K562 (cell line): ENCODE data around the gene PARK7. TPM values are rescaled to one million over a fixed set of nuclear protein-coding genes. Genes with fewer than 3 reads are reported as not detected.

ENCODE experiments used
- CBFB ChIP-seq: sonication (generic); formaldehyde crosslinking; IDR thresholded peaks from 2 replicates; pipeline ENCODE4 v1.4.0; 2020; ENCODE audit warnings: mild to moderate bottlenecking, missing genetic modification reagents
- CXXC5 ChIP-seq: fragments of 250-450 bp; sonication (Bioruptor Pico); IDR thresholded peaks from 2 replicates; pipeline ENCODE4 v1.8.0; 2022; ENCODE audit warnings: inconsistent platforms, mild to moderate bottlenecking, moderate library complexity
- E2F3 ChIP-seq: fragments of 250-450 bp; sonication (Bioruptor Pico); IDR thresholded peaks from 2 replicates; pipeline ENCODE4 v1.4.0; 2020; ENCODE audit warnings: mild to moderate bottlenecking
- GATAD2A ChIP-seq: fragments of 450-650 bp; IDR thresholded peaks from 2 replicates; pipeline ENCODE4 v1.6.1; 2017
- HMGXB4 ChIP-seq: sonication (generic); formaldehyde crosslinking; IDR thresholded peaks from 2 replicates; pipeline ENCODE4 v1.8.1; 2023; ENCODE audit warnings: mild to moderate bottlenecking, missing genetic modification reagents
- MAFK ChIP-seq: IDR thresholded peaks from 2 replicates; pipeline ENCODE4 v1.6.1; 2011; ENCODE audit warnings: low read length, improper control_type of control experiment
- RBM39 ChIP-seq: fragments of 200-400 bp; formaldehyde crosslinking; optimal IDR thresholded peaks from 2 replicates; pipeline ENCODE3; 2018; ENCODE audit warnings: low read depth, low read length
- XRCC3 ChIP-seq: fragments of 450-650 bp; IDR thresholded peaks from 2 replicates; pipeline ENCODE4 v1.6.1; 2017; ENCODE audit warnings: mild to moderate bottlenecking, moderate library complexity
- ZFP1 ChIP-seq: fragments of 450-650 bp; formaldehyde crosslinking; IDR thresholded peaks from 2 replicates; pipeline ENCODE4 v1.4.0; 2020; ENCODE audit warnings: mild to moderate bottlenecking, mixed read lengths
- ZNF23 ChIP-seq: fragments of 250-450 bp; sonication (Bioruptor Pico); IDR thresholded peaks from 2 replicates; pipeline ENCODE4 v1.4.0; 2020; ENCODE audit warnings: mild to moderate bottlenecking
- ZNF431 ChIP-seq: sonication (generic); formaldehyde crosslinking; IDR thresholded peaks from 2 replicates; pipeline ENCODE4 v1.8.0; 2022; ENCODE audit warnings: mild to moderate bottlenecking, missing genetic modification reagents
- ZNF740 ChIP-seq, 3 experiments: fragments of 200-800 bp in 1 of 3; sonication (Bioruptor generic) in 1 of 3; sonication (generic) in 1 of 3; formaldehyde crosslinking in 1 of 3; IDR thresholded peaks; 2 replicates each; pipeline versions ENCODE4 v1.6.1 to v1.8.0; 2016 to 2022; ENCODE audit warnings: mild to moderate bottlenecking in 2 of 3, missing compliant biosample characterization in 2 of 3, missing genetic modification characterization in 2 of 3, missing genetic modification reagents in 1 of 3
- polyA plus RNA-seq, 8 experiments: library from polyadenylated mRNA; depleted of rRNA in 4 of 8; stranded (reverse) in 5 of 8; unstranded in 3 of 8; fragments of >200 nt; fragmentation: Nextera tagmentation in 2 of 8; fragmentation: Illumina TruSeq in 1 of 8; extraction: Ambion mirVana in 2 of 8; extraction: Trizol in 1 of 8; gene quantifications; 2 replicates each; pipeline versions ENCODE4 v1.2.1 to v1.2.3, GENCODE V29; 2011 to 2014; ENCODE audit warnings: inconsistent platforms in 1 of 8, missing spikeins in 1 of 8
- total RNA-seq, 7 experiments: library from RNA; depleted of rRNA in 6 of 7; stranded (reverse); fragments of >200 nt in 6 of 7; fragmentation: Illumina TruSeq in 2 of 7; extraction: Trizol in 2 of 7; gene quantifications; 2 replicates each; pipeline versions ENCODE4 v1.2.1 to v1.2.3, GENCODE V29; 2011 to 2021; ENCODE audit warnings: low replicate concordance in 1 of 7
- TF ChIP-seq, protein P1 (sequence below): fragments of 200-600 bp; sonication (generic); IDR thresholded peaks from one replicate; pipeline ENCODE4 v1.6.1; 2012; ENCODE audit warnings: mild to moderate bottlenecking, low read depth, low read length, inconsistent platforms

The PARK7 gene
- total and polyA plus RNA-seq, 9 of the 15 experiments (the other 6 are each of a cell fraction or from before 2014, with no cell fraction given), result 374 to 1,298 (median 484) TPM

- TF ChIP-seq, protein P1, sequence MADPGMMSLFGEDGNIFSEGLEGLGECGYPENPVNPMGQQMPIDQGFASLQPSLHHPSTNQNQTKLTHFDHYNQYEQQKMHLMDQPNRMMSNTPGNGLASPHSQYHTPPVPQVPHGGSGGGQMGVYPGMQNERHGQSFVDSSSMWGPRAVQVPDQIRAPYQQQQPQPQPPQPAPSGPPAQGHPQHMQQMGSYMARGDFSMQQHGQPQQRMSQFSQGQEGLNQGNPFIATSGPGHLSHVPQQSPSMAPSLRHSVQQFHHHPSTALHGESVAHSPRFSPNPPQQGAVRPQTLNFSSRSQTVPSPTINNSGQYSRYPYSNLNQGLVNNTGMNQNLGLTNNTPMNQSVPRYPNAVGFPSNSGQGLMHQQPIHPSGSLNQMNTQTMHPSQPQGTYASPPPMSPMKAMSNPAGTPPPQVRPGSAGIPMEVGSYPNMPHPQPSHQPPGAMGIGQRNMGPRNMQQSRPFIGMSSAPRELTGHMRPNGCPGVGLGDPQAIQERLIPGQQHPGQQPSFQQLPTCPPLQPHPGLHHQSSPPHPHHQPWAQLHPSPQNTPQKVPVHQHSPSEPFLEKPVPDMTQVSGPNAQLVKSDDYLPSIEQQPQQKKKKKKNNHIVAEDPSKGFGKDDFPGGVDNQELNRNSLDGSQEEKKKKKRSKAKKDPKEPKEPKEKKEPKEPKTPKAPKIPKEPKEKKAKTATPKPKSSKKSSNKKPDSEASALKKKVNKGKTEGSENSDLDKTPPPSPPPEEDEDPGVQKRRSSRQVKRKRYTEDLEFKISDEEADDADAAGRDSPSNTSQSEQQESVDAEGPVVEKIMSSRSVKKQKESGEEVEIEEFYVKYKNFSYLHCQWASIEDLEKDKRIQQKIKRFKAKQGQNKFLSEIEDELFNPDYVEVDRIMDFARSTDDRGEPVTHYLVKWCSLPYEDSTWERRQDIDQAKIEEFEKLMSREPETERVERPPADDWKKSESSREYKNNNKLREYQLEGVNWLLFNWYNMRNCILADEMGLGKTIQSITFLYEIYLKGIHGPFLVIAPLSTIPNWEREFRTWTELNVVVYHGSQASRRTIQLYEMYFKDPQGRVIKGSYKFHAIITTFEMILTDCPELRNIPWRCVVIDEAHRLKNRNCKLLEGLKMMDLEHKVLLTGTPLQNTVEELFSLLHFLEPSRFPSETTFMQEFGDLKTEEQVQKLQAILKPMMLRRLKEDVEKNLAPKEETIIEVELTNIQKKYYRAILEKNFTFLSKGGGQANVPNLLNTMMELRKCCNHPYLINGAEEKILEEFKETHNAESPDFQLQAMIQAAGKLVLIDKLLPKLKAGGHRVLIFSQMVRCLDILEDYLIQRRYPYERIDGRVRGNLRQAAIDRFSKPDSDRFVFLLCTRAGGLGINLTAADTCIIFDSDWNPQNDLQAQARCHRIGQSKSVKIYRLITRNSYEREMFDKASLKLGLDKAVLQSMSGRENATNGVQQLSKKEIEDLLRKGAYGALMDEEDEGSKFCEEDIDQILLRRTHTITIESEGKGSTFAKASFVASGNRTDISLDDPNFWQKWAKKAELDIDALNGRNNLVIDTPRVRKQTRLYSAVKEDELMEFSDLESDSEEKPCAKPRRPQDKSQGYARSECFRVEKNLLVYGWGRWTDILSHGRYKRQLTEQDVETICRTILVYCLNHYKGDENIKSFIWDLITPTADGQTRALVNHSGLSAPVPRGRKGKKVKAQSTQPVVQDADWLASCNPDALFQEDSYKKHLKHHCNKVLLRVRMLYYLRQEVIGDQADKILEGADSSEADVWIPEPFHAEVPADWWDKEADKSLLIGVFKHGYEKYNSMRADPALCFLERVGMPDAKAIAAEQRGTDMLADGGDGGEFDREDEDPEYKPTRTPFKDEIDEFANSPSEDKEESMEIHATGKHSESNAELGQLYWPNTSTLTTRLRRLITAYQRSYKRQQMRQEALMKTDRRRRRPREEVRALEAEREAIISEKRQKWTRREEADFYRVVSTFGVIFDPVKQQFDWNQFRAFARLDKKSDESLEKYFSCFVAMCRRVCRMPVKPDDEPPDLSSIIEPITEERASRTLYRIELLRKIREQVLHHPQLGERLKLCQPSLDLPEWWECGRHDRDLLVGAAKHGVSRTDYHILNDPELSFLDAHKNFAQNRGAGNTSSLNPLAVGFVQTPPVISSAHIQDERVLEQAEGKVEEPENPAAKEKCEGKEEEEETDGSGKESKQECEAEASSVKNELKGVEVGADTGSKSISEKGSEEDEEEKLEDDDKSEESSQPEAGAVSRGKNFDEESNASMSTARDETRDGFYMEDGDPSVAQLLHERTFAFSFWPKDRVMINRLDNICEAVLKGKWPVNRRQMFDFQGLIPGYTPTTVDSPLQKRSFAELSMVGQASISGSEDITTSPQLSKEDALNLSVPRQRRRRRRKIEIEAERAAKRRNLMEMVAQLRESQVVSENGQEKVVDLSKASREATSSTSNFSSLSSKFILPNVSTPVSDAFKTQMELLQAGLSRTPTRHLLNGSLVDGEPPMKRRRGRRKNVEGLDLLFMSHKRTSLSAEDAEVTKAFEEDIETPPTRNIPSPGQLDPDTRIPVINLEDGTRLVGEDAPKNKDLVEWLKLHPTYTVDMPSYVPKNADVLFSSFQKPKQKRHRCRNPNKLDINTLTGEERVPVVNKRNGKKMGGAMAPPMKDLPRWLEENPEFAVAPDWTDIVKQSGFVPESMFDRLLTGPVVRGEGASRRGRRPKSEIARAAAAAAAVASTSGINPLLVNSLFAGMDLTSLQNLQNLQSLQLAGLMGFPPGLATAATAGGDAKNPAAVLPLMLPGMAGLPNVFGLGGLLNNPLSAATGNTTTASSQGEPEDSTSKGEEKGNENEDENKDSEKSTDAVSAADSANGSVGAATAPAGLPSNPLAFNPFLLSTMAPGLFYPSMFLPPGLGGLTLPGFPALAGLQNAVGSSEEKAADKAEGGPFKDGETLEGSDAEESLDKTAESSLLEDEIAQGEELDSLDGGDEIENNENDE, result no peak
- no peak for TF ChIP-seq ZNF23
- peak; percentile 85 for TF ChIP-seq CXXC5 (CRISPR knock-in tag)
- no peak for TF ChIP-seq HMGXB4 (CRISPR knock-in tag)
- TF ChIP-seq MAFK, result peak; percentile 39
- TF ChIP-seq XRCC3, result no peak
- no peak for TF ChIP-seq ZFP1
- TF ChIP-seq RBM39, result no peak
- 0 out of 2 replicates have a peak, but pooled peaks have one; percentile 10 for TF ChIP-seq ZNF740 (CRISPR knock-in tag; IDR thresholded peaks at IDR 0.05)
- no peak for TF ChIP-seq ZNF740 (tag; IDR thresholded peaks at IDR 0.05)
- TF ChIP-seq CBFB (CRISPR knock-in tag), result no peak
- no peak; the same call in 1 of the 2 replicates for TF ChIP-seq GATAD2A
- TF ChIP-seq E2F3 (CRISPR knock-in tag), result no peak
- TF ChIP-seq ZNF431, result no peak; the same call in 1 of the 2 replicates
Observed at GRCh38 chr1:8004803-8005573, 43.5 kb downstream of the PARK7 start (continued).
